ENCODE results near the gene TRMT5. TPM values are rescaled to one million over a fixed set of nuclear protein-coding genes. Genes with fewer than 3 reads are reported as not detected.

The TRMT5 gene
- total RNA-seq (2014; rRNA removed; shearing (Covaris generic)) = 13.6 and 16.2 TPM in 2 replicates

- peak; percentile 98 for DNase-seq (ENCODE audit: low read depth)
These were observed at the start of gene TRMT5, which contains the start of gene SLC38A6 for GRCh38 chr14:60980811-60981632. Gene TRMT5 (minus strand): TSS chr14:60981079. CDS start chr14:60980973, 106 bp downstream. Gene SLC38A6 (plus strand): TSS chr14:60981245. CDS start chr14:60981278, 33 bp downstream.

GRCh38 chr14:61026526-61026925 is 45.6 kb upstream of the TRMT5 start:
- no peak for DNase-seq (ENCODE audit: low read depth)

GRCh38 chr14:61025251-61026223 is 44.7 kb upstream of the TRMT5 start:
- DNase-seq (ENCODE audit: low read depth) = peak; percentile 73

GRCh38 chr14:61019537-61019936 is 38.7 kb upstream of the TRMT5 start:
- no peak for DNase-seq (ENCODE audit: low read depth)

GRCh38 chr14:61003571-61003970 is 22.7 kb upstream of the TRMT5 start:
- no peak for DNase-seq (ENCODE audit: low read depth)

- no peak for DNase-seq (ENCODE audit: low read depth)
These were observed 18.7 kb upstream of the TRMT5 start for GRCh38 chr14:60999536-60999935.

- no peak for DNase-seq (ENCODE audit: low read depth)
These were observed 17.7 kb upstream of the TRMT5 start for GRCh38 chr14:60998617-60999016.

- no peak for DNase-seq (ENCODE audit: low read depth)
These were observed 8.7 kb upstream of the TRMT5 start for GRCh38 chr14:60989599-60989998.

- DNase-seq (ENCODE audit: low read depth) = no peak
These were observed 5.6 kb upstream of the TRMT5 start for GRCh38 chr14:60986500-60986899.

GRCh38 chr14:60984196-60984595 is 3.3 kb upstream of the TRMT5 start:
- DNase-seq (ENCODE audit: low read depth) = no peak

GRCh38 chr14:60981633-60982455 is 965 bp upstream of the TRMT5 start:
- DNase-seq (ENCODE audit: low read depth) = peak; percentile 70

- DNase-seq (ENCODE audit: low read depth) = no peak
These were observed 3.0 kb downstream of the TRMT5 start for GRCh38 chr14:60977847-60978246.

- no peak for DNase-seq (ENCODE audit: low read depth)
These were observed 5.3 kb downstream of the TRMT5 start for GRCh38 chr14:60975551-60975950.

GRCh38 chr14:60974090-60974651 is 6.7 kb downstream of the TRMT5 start:
- no peak for DNase-seq (ENCODE audit: low read depth)

GRCh38 chr14:60973070-60973469 is 7.8 kb downstream of the TRMT5 start:
- no peak for DNase-seq (ENCODE audit: low read depth)

- no peak for DNase-seq (ENCODE audit: low read depth)
These were observed 8.6 kb downstream of the TRMT5 start for GRCh38 chr14:60972295-60972694.

- DNase-seq (ENCODE audit: low read depth) = no peak
These were observed 9.6 kb downstream of the TRMT5 start for GRCh38 chr14:60971271-60971670.

GRCh38 chr14:60970146-60970545 is 10.7 kb downstream of the TRMT5 start:
- DNase-seq (ENCODE audit: low read depth) = no peak

- no peak for DNase-seq (ENCODE audit: low read depth)
These were observed 12.2 kb downstream of the TRMT5 start for GRCh38 chr14:60968671-60969070.

GRCh38 chr14:60968099-60968498 is 12.8 kb downstream of the TRMT5 start:
- DNase-seq (ENCODE audit: low read depth) = no peak

GRCh38 chr14:60965402-60965801 is 15.5 kb downstream of the TRMT5 start:
- peak; percentile 12 for DNase-seq (ENCODE audit: low read depth)
